Spleen (tissue), 7 donors: Measurements from ENCODE around the gene ARHGAP45.
A peak's percentile ranks its signal among the peaks of the same experiment; 100 is the strongest.

Source experiments
- POLR2A ChIP-seq, 3 donors: fragments of 450-650 bp; IDR thresholded peaks; one replicate each; pipeline ENCODE4 v1.5.1; 2017; ENCODE audit warnings: antibody characterized with exemption in 3 of 3, mild to moderate bottlenecking in 1 of 3
- TF ChIP-seq, protein P1 (sequence below), 11 experiments: fragments of 200-600 bp in 7 of 11; fragments of 450-650 bp in 4 of 11; sonication (generic) in 4 of 11; IDR thresholded peaks in 8 of 11; conservative IDR thresholded peaks in 3 of 11; 1 replicate in 7 of 11; 2 replicates in 4 of 11; pipeline versions ENCODE4 v1.4.0 to v1.8.0; 2016 to 2021; ENCODE audit warnings: antibody characterized with exemption in 11 of 11, inconsistent platforms in 4 of 11, mild to moderate bottlenecking in 1 of 11
- donor health status: DM: no; HTN: no; CAD: no; lungs with moderate emphysema.
- donor health status: DM: no; HTN: no; CAD: no.
- donor health status: DM: no; HTN: no; CAD: no.

DNA sequence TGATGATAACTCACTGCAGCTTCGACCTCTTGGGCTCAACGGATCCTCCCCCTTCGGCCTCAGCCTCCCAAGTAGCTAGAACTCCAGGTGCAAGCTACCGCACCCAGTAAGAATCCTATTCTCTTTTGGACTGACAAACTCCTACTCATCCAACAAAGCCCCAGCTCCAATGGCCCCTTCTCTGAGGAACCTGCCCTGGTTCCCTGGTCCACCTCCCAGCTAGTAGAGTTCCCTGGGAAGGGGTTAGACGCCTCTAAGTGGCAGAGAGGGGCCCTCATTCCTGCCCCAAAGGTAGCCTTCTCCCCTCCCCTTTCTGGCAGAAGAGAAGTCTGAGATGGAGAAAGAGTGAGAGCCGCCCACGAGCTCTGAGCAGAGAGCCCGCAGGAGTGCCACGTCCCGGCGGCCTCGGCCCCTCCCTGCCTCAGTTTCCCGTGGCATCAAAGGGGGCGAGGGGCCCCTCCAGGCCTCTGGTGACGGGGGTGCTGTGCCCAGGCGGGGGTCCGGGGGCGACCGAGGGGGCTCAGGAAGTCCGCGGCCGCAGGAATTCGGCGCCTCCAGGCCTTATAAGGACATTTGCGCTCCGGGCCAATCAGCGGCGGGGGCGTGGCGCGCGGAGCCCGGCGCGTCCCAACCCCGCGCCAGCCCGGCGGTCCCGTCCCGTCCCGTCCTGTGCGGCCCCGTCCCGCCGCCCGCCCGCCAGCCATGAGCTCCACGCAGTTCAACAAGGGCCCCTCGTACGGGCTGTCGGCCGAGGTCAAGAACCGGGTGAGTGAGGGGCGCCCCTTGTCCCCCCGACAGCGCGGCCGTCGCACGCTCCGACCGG, 40.8 kb upstream of the ARHGAP45 start, which contains the start of gene CNN2:
- TF ChIP-seq, protein P1, sequence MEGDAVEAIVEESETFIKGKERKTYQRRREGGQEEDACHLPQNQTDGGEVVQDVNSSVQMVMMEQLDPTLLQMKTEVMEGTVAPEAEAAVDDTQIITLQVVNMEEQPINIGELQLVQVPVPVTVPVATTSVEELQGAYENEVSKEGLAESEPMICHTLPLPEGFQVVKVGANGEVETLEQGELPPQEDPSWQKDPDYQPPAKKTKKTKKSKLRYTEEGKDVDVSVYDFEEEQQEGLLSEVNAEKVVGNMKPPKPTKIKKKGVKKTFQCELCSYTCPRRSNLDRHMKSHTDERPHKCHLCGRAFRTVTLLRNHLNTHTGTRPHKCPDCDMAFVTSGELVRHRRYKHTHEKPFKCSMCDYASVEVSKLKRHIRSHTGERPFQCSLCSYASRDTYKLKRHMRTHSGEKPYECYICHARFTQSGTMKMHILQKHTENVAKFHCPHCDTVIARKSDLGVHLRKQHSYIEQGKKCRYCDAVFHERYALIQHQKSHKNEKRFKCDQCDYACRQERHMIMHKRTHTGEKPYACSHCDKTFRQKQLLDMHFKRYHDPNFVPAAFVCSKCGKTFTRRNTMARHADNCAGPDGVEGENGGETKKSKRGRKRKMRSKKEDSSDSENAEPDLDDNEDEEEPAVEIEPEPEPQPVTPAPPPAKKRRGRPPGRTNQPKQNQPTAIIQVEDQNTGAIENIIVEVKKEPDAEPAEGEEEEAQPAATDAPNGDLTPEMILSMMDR (IDR thresholded peaks at IDR 0.05 in 8 of 11, conservative IDR thresholded peaks at IDR 0.05 in 3 of 11): no peak
- peak in 2 of 3 donors; percentile 12 to 59 for TF ChIP-seq POLR2A (IDR thresholded peaks at IDR 0.05)
